Measurements from ENCODE around the gene TLCD2.
"Not testable (repeated sequence)": the region's sequence is repeated elsewhere in the genome, so short reads cannot be mapped to it uniquely, and the experiment has no call there.

Gene TLCD2

DNA sequence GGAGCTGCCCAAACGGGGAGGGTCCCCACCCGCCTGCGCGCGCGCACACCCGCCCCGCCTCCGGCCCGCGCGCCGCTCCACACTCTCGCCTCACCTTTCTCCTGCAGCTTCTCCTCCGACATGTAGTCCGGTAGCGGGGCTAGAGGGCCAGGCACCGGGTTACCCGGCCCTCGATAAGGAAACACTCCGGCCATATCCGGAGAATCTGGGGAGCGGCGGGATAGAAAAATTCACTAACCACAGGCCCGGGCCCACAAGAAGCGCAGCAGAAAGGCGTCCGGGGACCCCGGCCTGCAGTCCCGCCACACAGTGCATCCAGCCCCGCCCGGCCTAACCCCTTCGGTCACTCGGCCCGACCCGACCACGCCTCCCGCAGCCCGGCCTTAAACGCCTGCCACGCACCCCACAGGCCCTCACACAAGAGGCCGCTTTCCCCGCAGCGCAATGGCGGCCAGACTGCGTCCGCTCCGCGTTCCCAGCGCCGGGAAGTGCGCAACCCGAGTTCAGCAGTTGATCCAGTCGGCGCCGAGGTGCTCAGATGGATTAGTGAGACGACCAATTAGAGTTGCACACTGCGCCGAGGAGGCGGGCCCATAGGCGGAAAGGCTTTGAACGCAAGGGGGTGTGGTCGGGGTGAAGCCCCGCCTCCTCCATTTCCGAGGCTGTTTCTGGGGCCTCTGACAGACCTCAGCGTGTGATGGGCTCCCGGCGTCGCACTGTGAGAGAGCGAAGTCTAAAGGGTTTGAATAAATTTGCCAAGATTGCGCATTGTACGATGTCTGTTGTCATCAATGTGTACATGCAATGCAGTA, 25.6 kb downstream of the TLCD2 start, which contains the start of gene PRPF8:
PRPF8 (minus strand) TSS at position 490 of the 812 bp plus-strand sequence; CDS start at position 194, 296 bp downstream.
- peak; percentile 95 for DNase-seq (ENCODE audit: low read depth)

DNA sequence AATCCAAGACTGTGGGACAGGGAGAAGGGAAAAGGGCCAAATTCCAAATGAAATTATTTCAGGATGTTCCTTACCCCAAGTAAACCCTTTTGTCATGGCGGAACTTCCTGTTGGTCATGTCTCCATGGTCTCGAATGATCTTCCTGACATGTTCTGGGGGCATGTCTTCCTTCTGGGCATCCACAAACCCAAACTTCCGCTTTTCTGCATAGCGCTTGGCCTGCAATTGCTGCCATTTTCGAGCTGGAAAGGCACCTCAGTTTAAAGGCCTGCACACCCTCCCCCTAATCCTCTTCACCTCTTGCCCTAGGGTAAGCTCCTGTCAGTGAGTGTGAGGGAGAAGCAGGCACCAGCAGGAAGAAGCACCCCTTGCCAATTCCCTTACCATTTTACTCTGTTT, 26.7 kb downstream of the TLCD2 start:
- DNase-seq (ENCODE audit: low read depth): no peak

DNA sequence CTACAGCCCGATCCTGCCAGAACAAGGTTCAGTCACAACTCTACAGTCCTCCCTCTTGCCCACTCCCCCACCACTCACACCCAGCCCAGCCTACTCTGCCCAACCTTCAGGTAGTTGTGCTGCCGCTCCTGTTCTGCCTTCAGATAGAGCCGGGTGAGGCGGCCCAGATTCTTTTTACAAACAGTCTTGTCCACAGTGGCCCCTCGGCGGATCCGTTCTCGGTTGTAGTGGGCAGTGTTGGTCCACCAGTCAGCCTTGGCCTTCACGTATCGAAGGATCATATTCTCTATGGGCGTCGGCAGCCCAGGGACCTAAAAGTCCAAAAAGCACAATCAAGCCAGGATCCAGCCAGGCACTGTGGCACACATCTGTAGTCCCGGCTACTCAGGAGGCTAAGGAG, 33.8 kb downstream of the TLCD2 start:
- no peak for DNase-seq (ENCODE audit: low read depth)

DNA sequence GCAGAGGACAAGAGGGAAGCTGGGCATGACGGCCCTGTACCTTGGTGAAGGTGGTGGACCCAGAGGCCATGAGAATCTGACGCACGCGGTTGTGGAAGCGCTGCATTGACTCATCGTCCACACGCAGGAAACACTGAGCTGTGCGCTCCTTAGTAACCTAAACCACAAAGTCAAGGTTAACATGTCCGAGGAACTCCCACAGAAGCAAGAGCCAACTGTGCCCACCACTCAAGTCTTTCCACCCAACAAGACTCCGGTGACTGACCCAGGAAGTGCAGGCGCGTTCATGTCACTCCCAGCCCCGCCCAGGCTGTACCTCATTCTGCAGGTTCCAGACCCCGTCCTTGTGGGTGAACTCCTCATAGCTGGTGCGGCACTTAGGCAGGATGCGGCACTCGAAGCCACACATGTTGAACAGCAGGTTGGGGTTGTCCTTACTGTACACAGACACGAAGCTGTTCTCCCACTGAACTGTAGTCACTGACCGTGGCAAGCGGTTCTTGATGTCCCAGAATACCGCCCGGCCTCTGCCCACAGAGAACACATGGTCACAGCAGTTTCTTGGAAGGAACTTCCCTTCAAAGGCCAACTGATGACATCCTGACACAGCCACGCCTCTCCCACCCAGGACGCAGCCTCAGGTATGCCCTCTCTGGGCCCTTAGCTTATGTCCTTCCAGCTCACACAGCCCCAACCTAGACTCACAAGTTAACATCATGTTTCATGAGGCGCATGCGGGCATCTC, 37.0 kb downstream of the TLCD2 start:
- no peak for DNase-seq (ENCODE audit: low read depth)

DNA sequence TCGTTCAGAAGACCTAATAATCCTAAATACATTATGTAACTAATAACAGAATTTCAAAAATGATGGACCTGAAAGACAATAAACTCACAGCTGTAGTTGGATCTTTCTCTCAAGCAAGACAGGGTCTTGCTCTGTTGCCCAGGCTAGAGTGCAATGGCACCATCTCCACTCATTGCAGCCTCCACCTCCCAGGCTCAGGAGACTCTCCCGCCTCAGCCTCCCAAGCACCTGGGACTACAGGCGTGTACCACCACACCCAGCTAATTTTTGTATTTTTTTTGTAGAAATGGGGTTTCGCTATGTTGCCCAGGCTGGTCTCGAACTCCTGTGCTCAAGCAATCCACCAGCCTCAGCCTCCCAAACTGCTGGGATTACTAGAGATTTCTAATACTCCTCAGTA, 46.2 kb downstream of the TLCD2 start:
- not testable (repeated sequence) for DNase-seq (ENCODE audit: low read depth)

DNA sequence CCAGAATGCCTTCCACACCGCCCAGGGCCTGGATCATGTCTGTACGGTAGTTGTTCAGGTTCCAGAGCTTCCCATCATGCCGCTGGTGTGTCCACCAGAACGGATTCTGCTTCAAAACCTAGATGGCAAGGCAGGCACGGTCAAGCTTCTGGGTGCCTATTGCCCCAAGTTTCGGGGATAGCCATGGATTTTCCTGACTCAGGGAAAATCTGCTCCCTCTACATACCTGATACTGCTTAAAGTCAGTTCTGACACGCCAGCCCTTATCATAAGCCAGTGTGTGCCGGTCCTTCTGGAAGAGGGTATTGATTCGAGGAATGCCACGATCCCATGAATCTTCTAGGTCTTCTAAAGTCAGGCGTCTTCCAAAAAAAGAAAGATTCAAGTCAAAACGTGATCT, 49.1 kb downstream of the TLCD2 start:
- DNase-seq (ENCODE audit: low read depth): no peak

DNA sequence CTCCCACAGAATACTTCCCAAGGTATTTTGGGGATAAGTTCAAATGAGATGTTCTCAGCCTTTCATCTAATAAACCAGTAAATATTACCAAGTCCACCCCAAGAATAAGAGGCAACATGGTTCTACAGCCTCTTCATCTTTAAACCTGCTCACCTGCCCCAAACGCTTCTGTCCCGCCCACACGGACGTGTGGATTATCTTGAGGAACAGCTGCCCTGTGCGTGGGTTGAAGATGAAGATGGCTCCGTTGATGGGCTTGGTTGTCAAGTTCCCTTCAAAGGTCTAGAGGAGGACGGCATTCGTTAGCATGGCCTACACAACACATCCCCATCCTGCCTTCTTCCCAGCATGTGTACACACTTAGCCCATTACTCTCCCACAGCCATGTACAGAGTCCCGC, 52.1 kb downstream of the TLCD2 start:
- DNase-seq (ENCODE audit: low read depth): no peak

DNA sequence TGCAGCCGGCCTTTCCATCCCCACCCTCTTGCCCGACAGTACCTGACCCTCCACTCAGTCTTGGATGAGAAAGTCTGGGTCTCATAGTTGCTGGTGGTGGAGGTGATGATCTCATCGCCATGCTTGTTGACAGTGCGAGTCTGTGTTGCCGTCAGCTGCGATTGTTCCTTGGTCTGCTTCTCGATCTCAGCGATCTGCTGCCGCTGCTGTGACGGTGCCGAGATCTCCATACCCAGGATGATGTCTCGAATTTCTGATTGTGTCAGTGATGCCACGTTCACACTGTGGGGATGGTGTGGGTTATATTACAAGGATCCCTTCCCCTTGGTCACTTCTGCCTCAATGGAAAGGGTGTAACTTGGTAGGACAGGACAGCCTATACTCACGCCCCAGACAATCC, 56.4 kb downstream of the TLCD2 start:
- DNase-seq (ENCODE audit: low read depth): no peak

DNA sequence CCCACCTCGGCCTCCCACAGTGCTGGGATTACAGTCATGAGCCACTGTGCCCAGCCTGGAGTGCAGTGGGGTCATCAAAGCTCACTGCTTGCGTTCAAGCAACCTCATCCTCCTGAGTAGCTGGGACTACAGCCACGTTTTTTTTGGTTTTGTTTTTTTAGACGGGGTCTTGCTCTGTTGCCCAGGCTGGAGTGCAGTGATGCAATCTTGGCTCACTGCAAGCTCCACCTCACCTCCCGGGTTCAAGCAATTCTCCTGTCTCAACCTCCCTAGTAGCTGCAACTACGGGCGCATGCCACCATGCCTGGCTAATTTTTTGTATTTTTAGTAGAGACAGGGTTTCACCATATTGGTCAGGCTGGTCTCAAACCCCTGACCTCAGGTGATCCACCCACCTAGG, 57.4 kb downstream of the TLCD2 start:
- DNase-seq (ENCODE audit: low read depth): not testable (repeated sequence)

Measured in GM04504 (cell line).